Stomach (tissue), 4 donors: ENCODE data around the gene ZNF672.

Experiments used
- CTCF ChIP-seq, 7 experiments: fragments of 450-650 bp in 4 of 7; fragments of 200-600 bp in 3 of 7; sonication (generic) in 3 of 7; IDR thresholded peaks; one replicate each; pipeline ENCODE4 v1.5.1; 2016 to 2019; ENCODE audit warnings: antibody characterized with exemption in 7 of 7, control low read depth in 2 of 7, mild to moderate bottlenecking in 1 of 7
- POLR2AphosphoS5 ChIP-seq, 3 donors: sonication (generic); formaldehyde crosslinking; IDR thresholded peaks; one replicate each; pipeline ENCODE4 v1.6.1; 2016; ENCODE audit warnings: antibody characterized with exemption in 3 of 3

- TF ChIP-seq CTCF (IDR thresholded peaks at IDR 0.05) (no peak), POLR2AphosphoS5 (IDR thresholded peaks at IDR 0.05) (no peak)
Measured at GRCh38 chr1:248891758-248892157, 53.7 kb downstream of the ZNF672 start.
